CD14-positive monocyte (primary cell): ENCODE measurements around the gene RAB40C. TPM values are rescaled to one million over a fixed set of nuclear protein-coding genes. Genes with fewer than 3 reads are reported as not detected.

Experiments
- DNase-seq, 3 donors: peaks; one replicate each; pipeline ENCODE4 v3.0.0-alpha.2; 2011 to 2022
- H2AFZ ChIP-seq: 2 replicates; pipeline ENCODE4 v1.6.0; 2012; ENCODE audit warnings: mild to moderate bottlenecking, low read depth, low read length, inconsistent platforms; ENCODE audit not compliant: insufficient read depth, poor library complexity, severe bottlenecking
- H3K27ac ChIP-seq, 2 donors: 1 replicate in 1 of 2; 2 replicates in 1 of 2; pipeline ENCODE4 v1.5.1; 2012 to 2013; ENCODE audit warnings: low read length in 2 of 2, control low read depth in 1 of 2, inconsistent platforms in 1 of 2, low read depth in 1 of 2, mild to moderate bottlenecking in 1 of 2
- H3K27me3 ChIP-seq, 2 donors: one replicate each; pipeline versions ENCODE4 v1.6.0 to v1.6.1; 2011 to 2013; ENCODE audit warnings: low read length in 2 of 2; ENCODE audit not compliant: control insufficient read depth in 2 of 2, insufficient read depth in 2 of 2
- H3K36me3 ChIP-seq, 2 donors: replicated peaks in 1 of 2; 1 replicate in 1 of 2; 2 replicates in 1 of 2; pipeline versions ENCODE4 v1.5.1 to v1.6.1; 2012 to 2013; ENCODE audit warnings: low read length in 2 of 2, control low read depth in 1 of 2, inconsistent platforms in 1 of 2, mild to moderate bottlenecking in 1 of 2; ENCODE audit not compliant: insufficient read depth in 2 of 2, control insufficient read depth in 1 of 2
- H3K4me1 ChIP-seq, 2 donors: 1 replicate in 1 of 2; 2 replicates in 1 of 2; pipeline versions ENCODE4 v1.5.1 to v1.6.1; 2012 to 2013; ENCODE audit warnings: low read length in 2 of 2, control low read depth in 1 of 2, inconsistent platforms in 1 of 2, mild to moderate bottlenecking in 1 of 2, moderate library complexity in 1 of 2; ENCODE audit not compliant: insufficient read depth in 2 of 2, control insufficient read depth in 1 of 2
- H3K4me2 ChIP-seq: replicated peaks from 2 replicates; pipeline ENCODE3; 2012; ENCODE audit warnings: low read length, moderate library complexity, mild to moderate bottlenecking; ENCODE audit not compliant: poor library complexity, severe bottlenecking; ENCODE audit errors: extremely low read depth
- H3K4me3 ChIP-seq, 3 experiments: fragments of 200-600 bp in 1 of 3; sonication (generic) in 1 of 3; replicated peaks in 1 of 3; 1 replicate in 2 of 3; 2 replicates in 1 of 3; pipeline ENCODE4 v1.5.1; 2011 to 2013; ENCODE audit warnings: low read length in 3 of 3, mild to moderate bottlenecking in 3 of 3, control low read depth in 2 of 3, low read depth in 2 of 3, inconsistent platforms in 1 of 3, moderate library complexity in 1 of 3
- H3K79me2 ChIP-seq: 2 replicates; pipeline ENCODE4 v1.6.0; 2012; ENCODE audit warnings: mild to moderate bottlenecking, control low read depth, inconsistent platforms, low read length, moderate library complexity; ENCODE audit not compliant: insufficient read depth
- H3K9ac ChIP-seq: 2 replicates; pipeline ENCODE4 v1.6.0; 2017; ENCODE audit warnings: low read length, mild to moderate bottlenecking; ENCODE audit not compliant: insufficient read depth, poor library complexity, severe bottlenecking
- H3K9me3 ChIP-seq, 2 donors: replicated peaks in 1 of 2; 1 replicate in 1 of 2; 2 replicates in 1 of 2; pipeline versions ENCODE4 v1.5.1 to v1.6.1; 2012 to 2013; ENCODE audit warnings: low read length in 2 of 2, control low read depth in 1 of 2; ENCODE audit not compliant: control insufficient read depth in 1 of 2, insufficient read depth in 1 of 2
- H4K20me1 ChIP-seq: 2 replicates; pipeline ENCODE4 v1.6.0; 2012; ENCODE audit warnings: mild to moderate bottlenecking, low read length, control low read depth, moderate library complexity; ENCODE audit not compliant: insufficient read depth
- H3K27ac Mint-ChIP-seq, 7 donors: one replicate each; pipeline ENCODE4 v1.8.0; 2020; ENCODE audit warnings: mild to moderate bottlenecking in 7 of 7, mixed read lengths in 7 of 7, moderate library complexity in 6 of 7, inconsistent platforms in 2 of 7
- H3K27me3 Mint-ChIP-seq, 3 donors: one replicate each; pipeline ENCODE4 v1.8.0; 2021 to 2022; ENCODE audit warnings: low read depth in 3 of 3, mild to moderate bottlenecking in 3 of 3, mixed read lengths in 3 of 3, moderate library complexity in 3 of 3, inconsistent platforms in 1 of 3
- H3K36me3 Mint-ChIP-seq, 2 donors: one replicate each; pipeline ENCODE4 v1.8.0; 2020; ENCODE audit warnings: mixed read lengths in 2 of 2, inconsistent platforms in 1 of 2, mild to moderate bottlenecking in 1 of 2
- H3K4me1 Mint-ChIP-seq: one replicate; pipeline ENCODE4 v1.8.0; 2020; ENCODE audit warnings: mild to moderate bottlenecking, mixed read lengths
- H3K4me3 Mint-ChIP-seq, 2 donors: one replicate each; pipeline ENCODE4 v1.8.0; 2020; ENCODE audit warnings: mild to moderate bottlenecking in 2 of 2, mixed read lengths in 2 of 2, moderate library complexity in 1 of 2
- H3K9me3 Mint-ChIP-seq, 7 donors: one replicate each; pipeline ENCODE4 v1.8.0; 2020 to 2022; ENCODE audit warnings: mixed read lengths in 7 of 7, mild to moderate bottlenecking in 6 of 7, moderate library complexity in 6 of 7, inconsistent platforms in 2 of 7
- CTCF ChIP-seq: fragments of 200-600 bp; IDR thresholded peaks from one replicate; pipeline ENCODE4 v1.8.0; 2022; ENCODE audit warnings: antibody characterized with exemption, mild to moderate bottlenecking
- WGBS: methylation state at CpG from one replicate; pipeline ENCODE4 v1.1.5; 2013; ENCODE audit warnings: missing lambda C conversion rate; ENCODE audit not compliant: insufficient coverage; 5-methylcytosine and 5-hydroxymethylcytosine counted together
- intact Hi-C, 2 donors: fragments of 100-400 bp; cut with micrococcal nuclease; formaldehyde crosslinking; loops; one replicate each; pipeline versions ENCODE4 v1.15.0 to v1.15.1; 2023
- polyA plus RNA-seq, 3 donors: library from polyadenylated mRNA; depleted of rRNA in 1 of 3; unstranded in 2 of 3; stranded (reverse) in 1 of 3; fragments of 300-500 nt in 2 of 3; fragments of >200 nt in 1 of 3; fragmentation: Illumina TruSeq in 2 of 3; gene quantifications; 1 replicate in 2 of 3; 2 replicates in 1 of 3; pipeline ENCODE4 v1.2.3, GENCODE V29; 2012 to 2021

The RAB40C gene
- polyA plus RNA-seq, 3 donors = 10.0 to 22.6 (median 10.9) TPM

GRCh38 chr16:670485-671352 lies 80.9 kb downstream of the RAB40C start:
- Mint-ChIP-seq H3K4me3 (no peak overlapping the region), H3K27ac (no peak overlapping the region), H3K4me1 (peaks cover 17% of the 10 kb centered on the region), H3K27me3 (peaks cover 9 to 14% (median 10%) of the 10 kb centered on the region in 3 donors), H3K36me3 (peaks cover 30 to 47% of the 10 kb centered on the region in 2 donors), H3K9me3 (peaks cover 0 to 5% (median 0%) of the 10 kb centered on the region in 7 donors)
- no peak overlapping the region for H3K4me3 ChIP-seq
- H3K79me2 ChIP-seq = peaks cover 20% of the 10 kb centered on the region
- no peak for TF ChIP-seq CTCF
- peaks cover 48 to 50% of the 10 kb centered on the region in 2 donors for H3K36me3 ChIP-seq
- intact Hi-C loops = no loop called here
- no peak for DNase-seq
- peaks cover 24 to 31% of the 10 kb centered on the region in 2 donors for H3K4me1 ChIP-seq
- H3K27me3 ChIP-seq = peaks cover 0 to 10% of the 10 kb centered on the region in 2 donors
- 95% methylated on average over 47 of the region's 52 CpGs for WGBS
- H2AFZ ChIP-seq = no peak overlapping the region
- H3K27ac ChIP-seq = no peak overlapping the region
- H3K4me2 ChIP-seq = no peak overlapping the region
- peaks cover 60% of the 10 kb centered on the region for H4K20me1 ChIP-seq
- no peak overlapping the region for H3K9ac ChIP-seq
- no peaks in the 10 kb centered on the region for H3K9me3 ChIP-seq

GRCh38 chr16:671353-672131 lies 81.7 kb downstream of the RAB40C start:
- Histone ChIP-seq H3K4me3 (no peak overlapping the region), H3K27me3 (peaks cover 3 to 18% of the 10 kb centered on the region in 2 donors), H3K4me1 (peaks cover 24 to 31% of the 10 kb centered on the region in 2 donors), H2AFZ (no peak overlapping the region), H3K36me3 (peaks cover 48 to 50% of the 10 kb centered on the region in 2 donors), H4K20me1 (peaks cover 60% of the 10 kb centered on the region), H3K27ac (no peak overlapping the region), H3K4me2 (no peak overlapping the region), H3K79me2 (peaks cover 20% of the 10 kb centered on the region), H3K9me3 (no peaks in the 10 kb centered on the region), H3K9ac (no peak overlapping the region)
- no peak overlapping the region for H3K4me3 Mint-ChIP-seq
- no peak for DNase-seq
- H3K9me3 Mint-ChIP-seq = peaks cover 0 to 5% (median 0%) of the 10 kb centered on the region in 7 donors
- H3K4me1 Mint-ChIP-seq = peaks cover 17% of the 10 kb centered on the region
- intact Hi-C loops = no loop called here
- H3K27me3 Mint-ChIP-seq = peaks cover 15 to 23% (median 17%) of the 10 kb centered on the region in 3 donors
- H3K27ac Mint-ChIP-seq = no peak overlapping the region
- peaks cover 30 to 47% of the 10 kb centered on the region in 2 donors for H3K36me3 Mint-ChIP-seq
- 94% methylated on average over 27 of the region's 40 CpGs for WGBS
- no peak for TF ChIP-seq CTCF
